Urothelium cell line (cell line): ENCODE measurements around the gene TMEM50A.
"Not testable (repeated sequence)": the region's sequence is repeated elsewhere in the genome, so short reads cannot be mapped to it uniquely, and the experiment has no call there.

ENCODE experiments used
- DNase-seq: peaks from one replicate; pipeline ENCODE4 v3.0.0; 2011; ENCODE audit warnings: low spot score, mixed read lengths
- FAIRE-seq: peaks from 2 replicates; lab custom pipeline; 2011; peaks lifted over from hg19 to GRCh38; lab: Jason Lieb, UNC

Gene TMEM50A

DNA sequence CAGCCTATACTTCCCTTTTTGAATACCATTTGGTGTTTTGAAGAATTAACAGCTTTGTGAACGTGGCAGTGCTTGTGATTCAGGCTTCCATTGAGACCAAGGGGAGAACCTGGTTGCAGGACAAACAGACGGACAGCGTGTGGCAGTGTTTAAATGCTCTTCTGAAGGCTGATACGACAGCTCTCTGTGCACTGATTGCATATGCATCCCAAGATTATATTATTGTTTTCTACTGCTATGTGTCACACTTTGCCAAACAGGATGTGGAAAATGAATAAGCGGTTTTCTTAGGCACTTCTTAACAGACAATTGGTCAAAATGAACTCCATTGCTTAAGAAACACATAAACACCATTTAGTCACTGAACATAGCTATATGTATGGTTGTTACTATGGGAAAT, 8.2 kb upstream of the TMEM50A start:
- not testable (repeated sequence) for DNase-seq, FAIRE-seq

DNA sequence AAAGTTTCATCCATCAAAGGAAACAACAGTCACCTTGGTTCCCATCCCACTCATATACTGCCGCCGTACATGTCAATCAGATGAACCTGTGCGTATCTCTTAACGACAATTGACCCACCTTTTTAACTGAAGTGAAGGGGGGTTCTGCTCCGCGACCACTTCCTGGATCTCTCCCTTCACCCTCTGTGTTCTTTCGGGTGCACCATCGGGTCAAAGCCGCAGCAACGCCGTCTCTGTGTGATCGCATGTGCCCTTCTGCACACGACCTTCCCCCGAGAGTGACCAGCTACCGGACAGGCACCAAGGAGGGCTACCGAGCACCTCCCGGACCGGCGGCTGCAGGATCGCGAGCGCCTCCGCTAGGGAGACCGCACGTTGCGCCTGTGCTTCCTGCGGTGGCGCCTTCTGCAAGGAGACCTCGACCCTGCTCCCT, 1.2 kb upstream of the TMEM50A start:
- DNase-seq: not testable (repeated sequence)
- FAIRE-seq: peak; percentile 95

DNA sequence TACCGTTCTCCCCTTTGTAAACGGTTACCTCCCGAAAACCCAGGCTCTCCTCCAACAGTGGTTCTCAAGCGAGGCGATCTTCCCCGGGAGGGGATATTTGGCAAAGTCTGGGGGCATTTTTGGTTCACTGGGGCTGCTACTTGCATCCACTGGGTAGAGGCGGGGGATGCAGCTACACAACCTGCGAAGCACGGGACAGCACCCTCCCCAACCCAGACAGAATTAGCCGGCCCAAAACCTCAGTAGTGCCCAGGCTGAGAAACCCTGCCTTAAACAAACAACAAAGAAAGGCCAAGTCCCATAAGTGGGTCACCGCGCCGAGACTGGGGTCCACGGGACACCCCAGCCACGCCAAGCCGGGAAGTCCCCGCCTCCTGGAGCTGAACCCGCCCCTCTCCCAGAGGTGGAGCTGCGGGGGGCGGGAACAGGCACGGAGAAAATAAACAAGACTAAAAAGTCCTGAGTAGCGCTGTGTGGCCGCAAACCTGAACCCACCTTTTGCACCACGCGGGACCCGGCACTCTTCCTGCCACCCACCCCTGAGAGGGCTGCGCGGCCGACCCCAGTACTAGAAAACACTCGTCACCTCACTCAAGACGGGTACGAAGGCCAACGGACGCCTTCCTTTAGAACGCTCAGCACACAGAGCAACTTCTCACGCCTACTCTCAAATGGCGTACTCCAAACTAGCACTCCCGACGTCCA, 499 bp upstream of the TMEM50A start:
- peak; percentile 69 for FAIRE-seq
- DNase-seq: not testable (repeated sequence)

DNA sequence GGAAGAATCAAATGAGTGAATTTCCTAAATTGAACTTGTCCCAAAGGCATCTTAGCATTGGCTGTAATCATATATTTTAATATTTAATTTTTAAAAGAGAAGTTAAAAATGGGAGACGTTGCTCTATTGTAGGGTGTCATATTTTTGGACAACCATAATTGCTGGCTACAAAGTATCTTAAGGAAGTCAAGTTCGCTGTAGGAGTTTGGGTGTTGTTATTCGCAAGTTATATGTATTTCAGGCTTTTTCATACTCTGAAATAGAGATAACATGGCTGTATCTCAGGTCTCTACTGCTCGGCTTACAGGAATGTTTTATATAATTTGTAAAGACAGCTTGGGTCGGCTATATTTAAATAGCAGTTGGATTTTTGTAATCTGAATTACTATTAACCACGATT, 852 bp downstream of the TMEM50A start:
- no peak for FAIRE-seq
- DNase-seq: no peak

DNA sequence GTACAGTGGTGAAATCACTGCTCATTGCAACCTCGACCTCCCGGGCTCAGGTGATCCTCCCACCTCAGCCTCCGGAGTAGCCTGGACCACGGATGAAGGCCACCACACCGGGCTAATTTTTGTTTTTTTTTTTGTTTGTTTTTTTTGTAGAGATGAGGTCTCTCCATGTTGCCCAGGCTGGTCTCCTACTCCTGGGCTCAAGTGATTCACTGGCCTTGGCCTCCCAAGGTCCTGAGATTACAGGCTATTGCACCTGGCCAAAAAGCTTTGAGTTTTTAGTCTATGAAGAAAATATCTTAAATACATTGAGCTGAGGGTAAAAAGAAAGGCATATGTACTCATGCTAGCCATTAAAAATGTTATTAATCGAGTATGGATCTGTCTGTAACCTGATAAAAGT, 3.6 kb downstream of the TMEM50A start:
- no peak for FAIRE-seq
- no peak for DNase-seq

DNA sequence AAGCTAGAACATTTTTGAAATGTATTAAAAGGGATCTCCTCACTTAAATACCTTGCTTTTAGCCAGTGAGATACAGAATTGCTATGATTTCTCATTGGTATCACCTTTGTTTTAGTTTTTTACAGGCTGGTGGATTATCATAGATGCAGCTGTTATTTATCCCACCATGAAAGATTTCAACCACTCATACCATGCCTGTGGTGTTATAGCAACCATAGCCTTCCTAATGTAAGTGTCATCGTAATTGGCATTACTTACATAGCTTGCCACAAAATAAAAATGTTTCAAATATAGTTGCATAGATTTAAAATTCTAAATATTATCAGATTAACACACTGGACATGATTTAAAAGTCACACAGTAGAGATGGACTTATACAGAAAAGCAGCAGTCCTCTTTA, 4.7 kb downstream of the TMEM50A start:
- DNase-seq (no peak), FAIRE-seq (no peak)

DNA sequence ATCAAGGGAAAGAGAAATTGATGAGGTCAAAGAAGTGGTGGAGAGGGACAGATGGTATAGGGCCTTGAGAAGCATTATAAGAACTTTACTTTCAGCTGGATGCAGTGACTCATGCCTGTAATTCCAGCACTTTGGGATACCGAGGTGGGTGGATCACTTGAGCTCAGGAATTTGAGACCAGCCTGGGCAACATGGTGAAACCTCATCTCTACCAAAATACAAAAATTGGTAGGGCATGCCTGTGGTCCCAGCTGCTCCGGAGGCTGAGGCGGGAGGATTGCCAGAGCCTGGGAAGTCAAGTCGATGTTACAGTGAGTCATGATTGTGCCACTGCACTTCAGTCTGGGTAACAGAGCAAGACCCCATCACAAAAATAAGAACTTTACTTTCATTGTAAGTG, 5.7 kb downstream of the TMEM50A start:
- no peak for DNase-seq
- no peak for FAIRE-seq

DNA sequence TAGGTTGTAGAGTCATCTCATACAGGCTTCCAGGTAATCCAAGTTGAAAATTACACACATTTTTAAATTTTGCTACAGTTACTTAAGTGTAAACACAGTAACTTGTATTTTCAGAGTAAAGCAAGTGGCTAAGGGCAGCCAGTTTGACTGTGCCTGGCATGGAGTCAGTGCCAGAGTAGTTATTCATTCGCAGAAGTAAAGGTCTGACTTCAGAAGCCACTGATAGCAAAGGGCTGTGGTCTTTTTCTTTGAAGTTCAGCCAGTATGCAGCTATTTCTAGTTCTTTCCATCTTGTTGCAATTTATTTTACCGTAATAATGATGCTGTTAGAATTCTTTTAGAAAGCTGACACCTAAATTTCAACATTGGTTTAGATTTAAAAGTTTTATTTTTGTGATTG, 9.4 kb downstream of the TMEM50A start:
- DNase-seq (no peak), FAIRE-seq (no peak)

DNA sequence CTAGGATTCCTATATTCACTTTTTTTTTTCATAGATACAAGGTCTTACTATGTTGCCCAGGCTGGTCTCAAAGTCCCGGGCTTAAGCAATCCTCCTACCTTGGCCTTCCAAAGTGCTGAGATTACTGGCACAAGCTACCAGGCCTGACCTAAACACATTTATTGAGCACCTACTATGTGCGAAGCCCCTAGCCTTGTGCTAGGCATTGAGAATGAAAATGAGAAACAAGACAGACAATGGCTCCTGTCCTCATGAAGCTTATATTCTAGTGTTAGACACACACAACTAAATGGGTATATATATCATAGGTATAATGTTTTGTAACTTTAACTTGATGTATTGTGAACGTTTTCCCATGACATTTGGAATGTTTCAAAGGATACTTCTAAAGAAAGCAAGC, 11.5 kb downstream of the TMEM50A start:
- DNase-seq: no peak
- no peak for FAIRE-seq

DNA sequence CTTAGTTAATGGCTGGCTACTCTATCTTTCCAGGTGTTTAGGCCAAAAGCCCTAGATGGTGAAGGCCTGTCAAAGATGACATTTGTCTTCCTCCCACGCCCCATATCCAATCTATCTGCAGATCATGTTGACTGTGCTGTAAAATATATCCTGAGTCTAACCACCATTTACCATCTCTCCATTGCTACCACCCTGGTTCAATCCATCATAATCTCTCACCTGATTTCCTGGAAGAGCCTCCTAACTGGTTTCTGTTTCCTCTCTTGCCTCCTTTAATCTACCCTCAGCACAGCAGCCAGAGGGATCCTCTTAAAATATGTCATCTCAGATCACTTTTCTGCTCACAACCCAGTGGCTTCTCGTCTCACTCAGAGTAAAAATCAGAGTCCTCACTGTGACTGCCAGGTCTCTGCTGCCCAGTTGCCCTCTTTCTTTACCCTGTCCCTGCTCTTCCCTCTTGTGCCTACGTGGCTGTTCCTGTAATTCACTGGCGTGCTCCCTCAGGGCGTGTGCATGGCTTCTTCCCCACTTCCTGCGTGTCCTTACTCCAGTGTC, 17.8 kb downstream of the TMEM50A start:
- FAIRE-seq (no peak), DNase-seq (no peak)

DNA sequence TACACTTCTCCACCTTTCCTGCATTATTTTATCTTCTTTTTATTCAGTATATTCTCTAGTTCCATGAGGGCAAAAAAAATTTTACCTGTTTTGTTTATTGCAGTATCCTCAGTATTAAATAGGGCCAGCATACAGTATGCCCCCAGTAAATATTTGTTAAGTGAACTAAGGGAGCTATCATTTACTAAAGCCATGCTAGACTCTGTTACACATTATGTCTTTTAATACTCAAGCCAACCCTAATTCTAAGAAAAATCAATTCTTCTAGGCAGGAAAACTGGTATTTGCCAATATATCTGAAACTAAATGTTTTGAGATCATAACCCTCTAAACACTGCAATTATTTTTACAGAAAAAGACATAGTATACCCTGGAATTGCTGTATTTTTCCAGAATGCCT, 18.3 kb downstream of the TMEM50A start:
- FAIRE-seq (no peak), DNase-seq (no peak)

DNA sequence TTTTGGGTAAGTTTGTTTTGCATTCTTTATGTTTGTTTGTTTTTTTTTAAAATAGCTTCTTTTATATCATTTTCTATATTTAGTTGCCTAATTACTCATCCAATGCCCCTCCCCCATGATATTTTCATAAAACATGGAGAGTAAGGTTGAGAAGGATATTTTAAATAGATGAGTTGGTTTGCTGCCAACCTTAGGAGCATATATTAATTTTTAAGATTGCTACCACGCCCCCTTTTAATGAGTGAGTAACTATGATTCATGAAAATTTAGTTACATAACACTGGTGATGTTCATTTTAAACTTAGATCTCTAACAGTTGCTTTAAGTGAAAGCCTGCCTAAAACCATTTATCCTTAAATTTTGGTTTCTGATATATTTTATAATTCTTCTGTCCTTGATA, 18.7 kb downstream of the TMEM50A start:
- no peak for FAIRE-seq
- no peak for DNase-seq

DNA sequence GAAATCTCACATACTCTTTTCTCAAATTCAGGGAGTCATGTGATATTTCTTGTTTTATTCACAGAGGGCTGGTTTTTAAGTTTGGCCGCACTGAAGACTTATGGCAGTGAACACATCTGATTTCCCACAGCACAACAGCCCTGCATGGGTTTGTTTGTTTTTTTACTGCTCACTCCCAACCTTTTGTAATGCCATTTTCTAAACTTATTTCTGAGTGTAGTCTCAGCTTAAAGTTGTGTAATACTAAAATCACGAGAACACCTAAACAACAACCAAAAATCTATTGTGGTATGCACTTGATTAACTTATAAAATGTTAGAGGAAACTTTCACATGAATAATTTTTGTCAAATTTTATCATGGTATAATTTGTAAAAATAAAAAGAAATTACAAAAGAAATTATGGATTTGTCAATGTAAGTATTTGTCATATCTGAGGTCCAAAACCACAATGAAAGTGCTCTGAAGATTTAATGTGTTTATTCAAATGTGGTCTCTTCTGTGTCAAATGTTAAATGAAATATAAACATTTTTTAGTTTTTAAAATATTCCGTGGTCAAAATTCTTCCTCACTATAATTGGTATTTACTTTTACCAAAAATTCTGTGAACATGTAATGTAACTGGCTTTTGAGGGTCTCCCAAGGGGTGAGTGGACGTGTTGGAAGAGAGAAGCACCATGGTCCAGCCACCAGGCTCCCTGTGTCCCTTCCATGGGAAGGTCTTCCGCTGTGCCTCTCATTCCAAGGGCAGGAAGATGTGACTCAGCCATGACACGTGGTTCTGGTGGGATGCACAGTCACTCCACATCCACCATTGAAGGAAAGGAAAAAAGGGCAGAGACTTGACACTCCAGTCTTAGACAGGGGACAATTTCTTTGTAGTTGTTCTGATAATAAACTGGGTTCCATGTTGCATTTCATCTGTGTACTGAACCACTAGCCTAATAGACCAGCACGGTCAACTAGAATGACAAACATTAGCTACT, 22.8 kb downstream of the TMEM50A start:
- no peak for FAIRE-seq
- DNase-seq: peak; percentile 54

DNA sequence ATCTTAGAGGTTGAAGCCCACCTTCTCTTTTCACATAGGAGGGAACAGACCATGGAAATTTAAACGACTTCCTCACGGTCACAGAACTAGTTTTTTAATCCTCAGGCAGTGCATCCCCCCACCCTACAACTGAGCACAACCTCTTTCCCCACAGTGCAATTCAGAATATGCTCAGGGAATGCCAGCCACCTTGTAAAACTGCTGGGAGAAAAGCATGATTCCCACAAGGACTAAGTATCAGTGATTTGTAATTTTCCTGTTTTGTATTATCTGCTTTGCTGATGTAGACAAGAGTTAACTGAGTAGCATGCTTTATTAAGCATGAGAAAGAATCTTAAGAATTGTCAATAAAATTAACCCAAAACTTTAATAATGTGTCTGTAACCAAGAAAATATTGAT, 23.8 kb downstream of the TMEM50A start:
- FAIRE-seq (no peak), DNase-seq (no peak)

DNA sequence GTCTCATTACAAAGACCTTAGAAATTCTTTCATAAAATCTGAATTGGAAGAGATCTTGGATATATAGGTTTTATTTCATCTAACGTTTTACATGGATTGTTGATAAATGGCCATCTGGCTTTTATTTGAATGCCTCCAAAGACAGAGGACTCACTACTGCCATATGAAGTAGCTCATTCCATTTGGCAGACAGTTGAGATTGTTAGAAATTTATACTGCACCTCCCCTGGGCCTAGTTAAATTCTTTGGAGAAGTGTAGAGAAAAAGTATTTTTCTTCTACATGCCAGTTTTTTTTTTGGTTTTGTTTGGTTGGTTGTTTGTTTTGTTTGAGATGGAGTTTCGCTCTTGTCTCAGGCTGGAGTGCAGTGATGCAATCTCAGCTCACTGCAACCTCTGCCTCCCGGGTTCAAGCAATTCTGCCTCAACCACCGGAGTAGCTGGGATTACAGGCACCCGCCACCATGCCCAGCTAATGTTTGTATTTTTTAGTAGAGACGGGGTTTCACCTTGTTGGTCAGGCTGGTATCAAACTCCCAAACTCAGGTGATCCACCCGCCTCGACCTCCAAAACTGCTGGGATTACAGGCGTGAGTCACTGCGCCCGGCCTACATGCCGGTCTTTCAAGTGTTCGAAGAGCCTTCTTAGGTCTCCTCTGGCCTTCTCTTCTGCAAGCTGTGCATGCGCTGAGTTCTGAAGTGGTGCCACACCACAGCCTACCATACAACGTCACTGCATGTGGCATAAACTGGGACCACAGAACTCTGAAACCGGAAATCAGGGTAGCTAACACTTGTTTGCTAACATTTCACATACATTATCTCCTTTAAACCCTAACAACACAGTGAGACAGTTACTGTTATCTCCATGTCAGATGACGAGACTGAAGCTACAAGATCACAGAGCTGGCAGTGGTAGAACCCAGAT, 24.8 kb downstream of the TMEM50A start:
- not testable (repeated sequence) for FAIRE-seq, DNase-seq

DNA sequence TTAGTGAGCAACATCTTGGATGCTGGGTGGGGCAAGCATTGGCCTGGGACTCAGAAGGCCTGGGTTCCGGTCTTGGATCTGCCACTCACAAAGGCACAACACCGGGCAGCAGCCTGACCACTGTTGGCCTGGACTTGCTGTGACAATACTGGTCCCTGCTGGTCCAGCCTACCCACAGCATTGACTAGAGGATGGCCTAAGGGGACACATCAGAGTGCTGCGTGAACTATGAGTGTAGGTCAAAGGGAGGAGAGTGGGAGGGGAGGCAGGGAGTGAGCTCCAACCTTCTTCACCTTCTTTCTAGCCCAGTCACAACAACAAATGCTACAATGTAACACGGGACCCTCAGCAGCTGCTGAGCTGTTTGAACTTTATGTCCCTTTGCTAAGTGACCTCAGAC, 31.1 kb downstream of the TMEM50A start:
- FAIRE-seq (no peak), DNase-seq (no peak)

DNA sequence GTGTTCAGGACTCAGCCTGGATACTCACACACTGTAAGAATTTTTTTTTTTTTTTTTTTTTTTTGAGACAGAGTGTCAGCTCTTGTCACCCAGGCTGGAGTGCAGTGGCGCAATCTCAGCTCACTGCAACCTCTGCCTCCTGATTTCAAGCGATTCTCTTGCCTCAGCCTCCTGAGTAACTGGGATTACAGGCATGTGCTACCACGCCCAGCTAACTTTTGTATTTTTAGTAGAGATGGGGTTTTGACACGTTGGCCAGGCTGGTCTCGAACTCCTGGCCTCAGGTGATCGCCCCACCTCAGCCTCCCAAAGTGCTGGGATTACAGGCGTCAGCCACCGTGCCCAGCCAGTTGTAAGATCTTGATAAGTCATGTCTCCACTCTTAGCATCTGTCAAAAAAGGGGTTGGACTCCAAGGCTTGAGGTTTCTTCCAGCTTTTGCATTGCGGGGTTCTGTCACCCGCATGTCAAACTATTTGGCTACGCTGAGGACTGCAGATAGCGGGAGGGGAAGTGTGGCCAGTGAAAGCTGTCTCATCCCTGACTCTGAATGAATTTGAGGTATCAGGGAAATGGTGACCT, 31.6 kb downstream of the TMEM50A start:
- DNase-seq, FAIRE-seq: not testable (repeated sequence)

DNA sequence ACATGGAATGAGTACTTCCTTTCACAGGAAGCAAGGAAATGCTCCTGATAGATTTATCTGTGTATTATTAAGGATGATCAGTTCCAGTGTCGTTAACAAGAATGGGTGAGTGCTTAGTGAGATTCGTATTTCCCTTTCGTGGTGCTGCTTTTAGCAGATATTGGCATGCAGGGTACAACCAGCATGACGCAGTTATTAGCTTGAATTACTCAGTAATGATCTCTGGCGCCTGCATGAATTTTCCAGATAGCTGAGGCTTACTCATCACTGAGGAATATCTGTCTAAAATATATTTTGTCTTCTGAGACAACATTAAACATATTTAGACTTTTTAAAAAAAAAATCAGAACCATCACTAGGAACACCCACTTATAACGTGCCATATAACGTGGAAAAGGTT, 33.6 kb downstream of the TMEM50A start:
- FAIRE-seq, DNase-seq: not testable (repeated sequence)

DNA sequence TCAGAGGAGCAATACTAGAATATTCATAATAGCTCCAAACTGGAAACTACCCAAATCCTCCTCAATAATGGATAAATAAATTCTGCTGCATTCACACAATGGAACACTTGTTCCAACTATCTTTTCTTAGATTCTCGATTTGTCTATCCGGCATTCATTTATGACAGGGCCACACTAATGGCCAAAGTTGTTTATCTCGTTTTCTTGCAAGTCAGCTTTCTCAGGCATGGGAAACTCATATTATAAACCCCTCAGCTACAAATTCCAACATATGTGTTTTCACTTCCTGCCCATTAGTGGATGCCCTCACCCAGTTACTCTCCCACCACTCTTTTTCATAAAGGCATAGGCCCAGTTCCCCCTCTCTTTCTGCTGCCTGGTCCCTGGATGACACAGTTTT, 40.2 kb downstream of the TMEM50A start:
- not testable (repeated sequence) for DNase-seq, FAIRE-seq

DNA sequence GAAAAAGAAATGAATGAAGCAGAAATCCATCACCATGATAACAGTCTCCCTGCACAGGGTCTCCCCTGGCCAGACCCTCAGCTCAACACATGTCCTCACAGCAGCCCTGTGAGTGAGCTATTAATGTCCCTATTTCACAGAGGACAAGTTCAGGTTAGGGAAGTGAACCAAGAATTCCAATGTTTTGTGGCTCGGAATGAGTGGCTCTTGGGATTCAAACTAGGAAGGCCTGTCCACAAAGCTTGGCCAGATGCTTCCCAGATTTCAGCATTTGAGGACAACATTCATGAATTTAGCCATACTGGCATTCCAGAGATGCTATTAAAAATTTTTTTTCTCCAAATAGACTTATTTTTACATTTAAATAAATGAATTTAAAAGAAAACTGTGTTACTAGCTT, 44.4 kb downstream of the TMEM50A start:
- not testable (repeated sequence) for DNase-seq, FAIRE-seq
